ENCODE measurements around the gene PODN.

GRCh38 chr1:53070621-53071020, 8.6 kb downstream of the PODN start:
- TF ChIP-seq POLR2A (IDR thresholded peaks at IDR 0.05) (no peak), CTCF (IDR thresholded peaks at IDR 0.05) (no peak), EP300 (IDR thresholded peaks at IDR 0.05) (no peak)

Data from tibial nerve (tissue), 4 donors.